ENCODE measurements around the gene GPATCH8.

DNA sequence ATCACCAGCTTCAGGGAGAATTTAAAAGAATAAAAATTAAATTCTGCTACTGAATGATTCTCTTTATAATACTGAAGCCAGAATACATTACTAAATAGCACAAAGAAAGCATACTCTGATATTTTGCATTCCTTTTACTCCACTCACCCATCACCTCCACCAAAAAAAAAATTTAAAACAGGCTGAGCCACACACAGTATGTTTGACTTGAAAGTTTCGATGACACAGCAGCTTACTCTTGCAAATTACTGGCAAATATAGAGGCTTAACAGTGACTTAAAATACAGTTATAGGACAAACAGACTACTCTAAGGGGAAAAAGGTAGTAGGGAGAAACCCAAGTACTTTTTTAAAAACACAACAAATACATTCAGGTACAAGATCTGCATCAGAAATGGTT is 39.2 kb downstream of the GPATCH8 start:
- TF ChIP-seq, protein P1, sequence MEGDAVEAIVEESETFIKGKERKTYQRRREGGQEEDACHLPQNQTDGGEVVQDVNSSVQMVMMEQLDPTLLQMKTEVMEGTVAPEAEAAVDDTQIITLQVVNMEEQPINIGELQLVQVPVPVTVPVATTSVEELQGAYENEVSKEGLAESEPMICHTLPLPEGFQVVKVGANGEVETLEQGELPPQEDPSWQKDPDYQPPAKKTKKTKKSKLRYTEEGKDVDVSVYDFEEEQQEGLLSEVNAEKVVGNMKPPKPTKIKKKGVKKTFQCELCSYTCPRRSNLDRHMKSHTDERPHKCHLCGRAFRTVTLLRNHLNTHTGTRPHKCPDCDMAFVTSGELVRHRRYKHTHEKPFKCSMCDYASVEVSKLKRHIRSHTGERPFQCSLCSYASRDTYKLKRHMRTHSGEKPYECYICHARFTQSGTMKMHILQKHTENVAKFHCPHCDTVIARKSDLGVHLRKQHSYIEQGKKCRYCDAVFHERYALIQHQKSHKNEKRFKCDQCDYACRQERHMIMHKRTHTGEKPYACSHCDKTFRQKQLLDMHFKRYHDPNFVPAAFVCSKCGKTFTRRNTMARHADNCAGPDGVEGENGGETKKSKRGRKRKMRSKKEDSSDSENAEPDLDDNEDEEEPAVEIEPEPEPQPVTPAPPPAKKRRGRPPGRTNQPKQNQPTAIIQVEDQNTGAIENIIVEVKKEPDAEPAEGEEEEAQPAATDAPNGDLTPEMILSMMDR (IDR thresholded peaks at IDR 0.05), result no peak
- TF ChIP-seq POLR2A (IDR thresholded peaks at IDR 0.05), result no peak

All from body of pancreas (tissue), 4 donors.